Neural progenitor cell (in vitro differentiated cells): Measurements from ENCODE around the gene FUT3. TPM values are rescaled to one million over a fixed set of nuclear protein-coding genes. Genes with fewer than 3 reads are reported as not detected.

Experiments used
- DNase-seq: peaks from one replicate; pipeline ENCODE4 v3.0.0-alpha.2; 2016; ENCODE audit warnings: low spot score
- H2AFZ ChIP-seq: fragments of 200-600 bp; sonication (generic); replicated peaks from 2 replicates; pipeline ENCODE4 v1.6.1; 2016; ENCODE audit warnings: antibody characterized with exemption
- H3F3A ChIP-seq: fragments of 200-600 bp; sonication (generic); 2 replicates; pipeline ENCODE4 v1.6.1; 2016; ENCODE audit warnings: antibody characterized with exemption, low read depth
- H3K27ac ChIP-seq: fragments of 200-600 bp; sonication (generic); 2 replicates; pipeline ENCODE4 v1.5.1; 2016; ENCODE audit warnings: mild to moderate bottlenecking
- H3K27me3 ChIP-seq: fragments of 200-600 bp; sonication (generic); 2 replicates; pipeline ENCODE4 v1.6.1; 2016; ENCODE audit warnings: mild to moderate bottlenecking, moderate library complexity
- H3K36me3 ChIP-seq: fragments of 200-600 bp; sonication (generic); 2 replicates; pipeline ENCODE4 v1.5.1; 2016
- H3K4me1 ChIP-seq: fragments of 200-600 bp; sonication (generic); 2 replicates; pipeline ENCODE4 v1.6.1; 2016; ENCODE audit warnings: mixed run types
- H3K4me2 ChIP-seq: fragments of 200-600 bp; sonication (generic); 2 replicates; pipeline ENCODE4 v1.6.1; 2016
- H3K4me3 ChIP-seq: fragments of 200-600 bp; sonication (generic); 2 replicates; pipeline ENCODE4 v1.5.1; 2016
- H3K79me2 ChIP-seq: fragments of 200-600 bp; sonication (generic); 2 replicates; pipeline ENCODE4 v1.6.1; 2016; ENCODE audit warnings: low read depth
- H3K9ac ChIP-seq: fragments of 200-600 bp; sonication (generic); 2 replicates; pipeline ENCODE4 v1.6.1; 2016
- H3K9me3 ChIP-seq: fragments of 200-600 bp; sonication (generic); 2 replicates; pipeline ENCODE4 v1.5.1; 2016; ENCODE audit warnings: low read depth
- H4K20me1 ChIP-seq: fragments of 200-600 bp; sonication (generic); 2 replicates; pipeline ENCODE4 v1.6.1; 2016; ENCODE audit warnings: low read depth
- H3K27ac Mint-ChIP-seq: 3 replicates; pipeline ENCODE4 v1.8.0; 2021; ENCODE audit warnings: mixed read lengths
- H3K27me3 Mint-ChIP-seq: 2 replicates; pipeline ENCODE4 v1.8.0; 2022; ENCODE audit warnings: low read depth, mild to moderate bottlenecking, inconsistent platforms, moderate library complexity, mixed read lengths; ENCODE audit not compliant: insufficient read depth
- H3K36me3 Mint-ChIP-seq: 3 replicates; pipeline ENCODE4 v1.8.0; 2021; ENCODE audit warnings: mixed read lengths
- H3K4me1 Mint-ChIP-seq: 3 replicates; pipeline ENCODE4 v1.8.0; 2021; ENCODE audit warnings: mixed read lengths
- H3K4me3 Mint-ChIP-seq: 3 replicates; pipeline ENCODE4 v1.8.0; 2021; ENCODE audit warnings: mild to moderate bottlenecking, moderate library complexity, mixed read lengths
- H3K9me3 Mint-ChIP-seq: 3 replicates; pipeline ENCODE4 v1.8.0; 2020; ENCODE audit warnings: mixed read lengths
- EZH2 ChIP-seq: fragments of 200-600 bp; sonication (generic); IDR thresholded peaks from 2 replicates; pipeline ENCODE4 v1.6.1; 2017; ENCODE audit warnings: antibody characterized with exemption, mild to moderate bottlenecking, moderate library complexity
- EZH2phosphoT487 ChIP-seq: fragments of 200-600 bp; sonication (generic); IDR thresholded peaks from 2 replicates; pipeline ENCODE4 v1.6.1; 2017; ENCODE audit warnings: antibody characterized with exemption
- total RNA-seq: library from RNA; depleted of rRNA; stranded (reverse); fragments of >200 nt; gene quantifications from 2 replicates; pipeline ENCODE4 v1.2.3, GENCODE V29; 2015; ENCODE audit warnings: low replicate concordance
- TF ChIP-seq, protein P1 (sequence below): fragments of 200-600 bp; sonication (generic); IDR thresholded peaks from 2 replicates; pipeline ENCODE4 v1.5.1; 2017; ENCODE audit warnings: antibody characterized with exemption, mild to moderate bottlenecking

Gene FUT3
- total RNA-seq, 1 donor from 2014 or later, result not detected

GRCh38 chr19:5864725-5865486 lies 13.7 kb upstream of the FUT3 start:
- no peak overlapping the region for H2AFZ ChIP-seq
- H4K20me1 ChIP-seq, result no peaks in the 10 kb centered on the region
- H3K4me1 ChIP-seq, result no peaks in the 10 kb centered on the region
- no peaks in the 10 kb centered on the region for H3F3A ChIP-seq
- Mint-ChIP-seq H3K4me3 (peak overlapping the region; percentile 50), H3K9me3 (no peaks in the 10 kb centered on the region), H3K36me3 (no peaks in the 10 kb centered on the region), H3K27me3 (no peaks in the 10 kb centered on the region), H3K27ac (peak overlapping the region; percentile 89), H3K4me1 (no peaks in the 10 kb centered on the region)
- no peak for DNase-seq
- no peaks in the 10 kb centered on the region for H3K79me2 ChIP-seq
- no peak overlapping the region for H3K4me2 ChIP-seq
- H3K4me3 ChIP-seq, result no peak overlapping the region
- H3K27ac ChIP-seq, result no peak overlapping the region
- H3K27me3 ChIP-seq, result no peaks in the 10 kb centered on the region
- H3K9me3 ChIP-seq, result no peaks in the 10 kb centered on the region
- no peak overlapping the region for H3K9ac ChIP-seq
- TF ChIP-seq, protein P1, sequence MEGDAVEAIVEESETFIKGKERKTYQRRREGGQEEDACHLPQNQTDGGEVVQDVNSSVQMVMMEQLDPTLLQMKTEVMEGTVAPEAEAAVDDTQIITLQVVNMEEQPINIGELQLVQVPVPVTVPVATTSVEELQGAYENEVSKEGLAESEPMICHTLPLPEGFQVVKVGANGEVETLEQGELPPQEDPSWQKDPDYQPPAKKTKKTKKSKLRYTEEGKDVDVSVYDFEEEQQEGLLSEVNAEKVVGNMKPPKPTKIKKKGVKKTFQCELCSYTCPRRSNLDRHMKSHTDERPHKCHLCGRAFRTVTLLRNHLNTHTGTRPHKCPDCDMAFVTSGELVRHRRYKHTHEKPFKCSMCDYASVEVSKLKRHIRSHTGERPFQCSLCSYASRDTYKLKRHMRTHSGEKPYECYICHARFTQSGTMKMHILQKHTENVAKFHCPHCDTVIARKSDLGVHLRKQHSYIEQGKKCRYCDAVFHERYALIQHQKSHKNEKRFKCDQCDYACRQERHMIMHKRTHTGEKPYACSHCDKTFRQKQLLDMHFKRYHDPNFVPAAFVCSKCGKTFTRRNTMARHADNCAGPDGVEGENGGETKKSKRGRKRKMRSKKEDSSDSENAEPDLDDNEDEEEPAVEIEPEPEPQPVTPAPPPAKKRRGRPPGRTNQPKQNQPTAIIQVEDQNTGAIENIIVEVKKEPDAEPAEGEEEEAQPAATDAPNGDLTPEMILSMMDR, result no peak
- TF ChIP-seq EZH2 (no peak), EZH2phosphoT487 (no peak)
- no peaks in the 10 kb centered on the region for H3K36me3 ChIP-seq

DNA sequence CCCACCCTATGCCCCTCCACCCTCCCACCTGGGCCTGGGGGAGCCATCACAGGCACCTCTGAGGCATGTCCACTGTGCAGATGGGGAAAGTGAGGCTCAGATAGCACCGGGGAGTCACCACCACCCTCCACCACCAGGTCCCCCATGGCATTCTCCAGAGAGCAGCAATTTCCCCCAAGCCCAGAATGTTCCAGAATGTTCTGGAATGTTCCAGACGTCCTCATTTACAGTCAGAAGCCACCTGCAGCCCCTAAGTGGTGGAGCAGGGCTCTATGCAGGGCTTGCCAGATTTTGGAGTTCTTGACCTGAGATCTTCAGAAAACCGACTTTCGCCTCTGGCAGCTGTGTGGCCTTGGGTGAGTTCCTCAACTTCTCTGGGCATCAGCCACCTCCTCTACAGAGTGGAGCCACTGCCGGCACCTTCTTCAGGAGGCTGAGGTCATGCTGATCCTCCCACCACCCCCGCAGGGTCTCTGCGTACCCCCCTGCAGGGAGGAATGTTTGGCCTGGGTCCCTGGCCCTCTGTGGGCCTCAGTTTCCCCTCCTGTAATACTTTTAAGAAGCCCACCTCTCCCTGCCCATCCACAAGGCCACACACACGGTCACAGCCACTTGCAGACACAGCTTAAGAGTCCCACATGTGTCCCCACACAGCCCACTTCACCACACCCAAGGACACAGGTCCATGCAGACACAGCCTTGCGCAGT lies 12.9 kb upstream of the FUT3 start:
- peak overlapping the region; percentile 89 for H3K27ac Mint-ChIP-seq
- no peaks in the 10 kb centered on the region for H3K79me2 ChIP-seq
- H3K4me2 ChIP-seq, result no peak overlapping the region
- H3K9me3 ChIP-seq, result no peaks in the 10 kb centered on the region
- no peaks in the 10 kb centered on the region for H3F3A ChIP-seq
- no peaks in the 10 kb centered on the region for H4K20me1 ChIP-seq
- no peak overlapping the region for H2AFZ ChIP-seq
- TF ChIP-seq, protein P1, result no peak
- no peak for TF ChIP-seq EZH2phosphoT487
- no peak for TF ChIP-seq EZH2
- no peaks in the 10 kb centered on the region for H3K27me3 ChIP-seq
- H3K36me3 Mint-ChIP-seq, result no peaks in the 10 kb centered on the region
- H3K9me3 Mint-ChIP-seq, result no peaks in the 10 kb centered on the region
- peaks cover under 1% of the 10 kb centered on the region for H3K27me3 Mint-ChIP-seq
- H3K4me3 ChIP-seq, result no peak overlapping the region
- peak overlapping the region; percentile 50 for H3K4me3 Mint-ChIP-seq
- no peak for DNase-seq
- no peaks in the 10 kb centered on the region for H3K36me3 ChIP-seq
- H3K4me1 ChIP-seq, result no peaks in the 10 kb centered on the region
- no peak overlapping the region for H3K27ac ChIP-seq
- H3K9ac ChIP-seq, result no peak overlapping the region
- H3K4me1 Mint-ChIP-seq, result no peaks in the 10 kb centered on the region

DNA sequence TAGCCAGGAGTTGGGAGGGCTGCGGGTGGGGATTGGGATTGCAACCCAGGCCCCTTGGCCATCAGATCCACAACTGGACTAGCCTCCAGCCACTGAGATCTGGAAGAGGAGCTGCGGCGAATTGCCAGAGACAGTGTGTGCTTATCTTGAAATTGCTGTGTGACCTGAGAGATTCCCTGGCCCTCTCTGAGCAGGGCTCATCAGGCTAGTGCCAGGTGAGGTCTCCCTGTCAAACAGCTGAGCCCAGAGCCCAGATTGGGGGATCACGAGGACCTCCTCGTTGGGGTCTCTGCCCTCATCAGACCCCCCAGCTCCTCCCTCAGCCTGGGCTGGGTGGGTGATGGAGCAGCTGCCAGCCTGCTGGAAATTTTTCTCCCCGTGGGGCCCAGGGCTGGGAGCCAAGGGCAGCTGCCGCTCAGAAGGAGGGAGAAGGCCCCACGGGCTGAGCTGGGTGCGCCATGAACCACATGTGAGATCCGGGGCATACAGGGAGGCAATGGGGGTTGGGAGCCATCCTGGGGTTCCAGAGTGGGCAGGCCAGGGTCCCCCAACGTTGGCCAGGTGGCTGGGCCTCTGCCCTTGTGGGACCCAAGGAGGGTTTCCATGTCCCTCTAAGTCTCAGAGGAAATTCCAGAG lies 11.9 kb upstream of the FUT3 start:
- no peak overlapping the region for H2AFZ ChIP-seq
- DNase-seq, result no peak
- H3K27me3 Mint-ChIP-seq, result peaks cover 3% of the 10 kb centered on the region
- no peaks in the 10 kb centered on the region for H3K36me3 ChIP-seq
- no peaks in the 10 kb centered on the region for H3F3A ChIP-seq
- H3K36me3 Mint-ChIP-seq, result no peaks in the 10 kb centered on the region
- H3K4me1 ChIP-seq, result no peaks in the 10 kb centered on the region
- H3K27me3 ChIP-seq, result no peaks in the 10 kb centered on the region
- H3K9me3 ChIP-seq, result no peaks in the 10 kb centered on the region
- no peak overlapping the region for H3K4me3 ChIP-seq
- H4K20me1 ChIP-seq, result no peaks in the 10 kb centered on the region
- TF ChIP-seq, protein P1, result no peak
- TF ChIP-seq EZH2, result no peak
- no peak for TF ChIP-seq EZH2phosphoT487
- H3K4me1 Mint-ChIP-seq, result no peaks in the 10 kb centered on the region
- H3K4me3 Mint-ChIP-seq, result no peak overlapping the region
- no peak overlapping the region for H3K9ac ChIP-seq
- H3K9me3 Mint-ChIP-seq, result no peaks in the 10 kb centered on the region
- no peaks in the 10 kb centered on the region for H3K79me2 ChIP-seq
- H3K27ac ChIP-seq, result no peak overlapping the region
- peak overlapping the region; percentile 29 for H3K27ac Mint-ChIP-seq
- H3K4me2 ChIP-seq, result no peak overlapping the region
